Stimulated activated naive CD4-positive, alpha-beta T cell treated with Interleukin-2 at 50 U/mL for 16 hours (primary cell): ENCODE results near the gene MAP7D3.
"Not testable (repeated sequence)": the region's sequence is repeated elsewhere in the genome, so short reads cannot be mapped to it uniquely, and the experiment has no call there.

Experiments
- DNase-seq: peaks from one replicate; lab custom pipeline; 2025; lab: John Stamatoyannopoulos, UW

The MAP7D3 gene

GRCh38 chrX:136255541-136255940, 4.3 kb upstream of the MAP7D3 start:
- no peak for DNase-seq

DNA sequence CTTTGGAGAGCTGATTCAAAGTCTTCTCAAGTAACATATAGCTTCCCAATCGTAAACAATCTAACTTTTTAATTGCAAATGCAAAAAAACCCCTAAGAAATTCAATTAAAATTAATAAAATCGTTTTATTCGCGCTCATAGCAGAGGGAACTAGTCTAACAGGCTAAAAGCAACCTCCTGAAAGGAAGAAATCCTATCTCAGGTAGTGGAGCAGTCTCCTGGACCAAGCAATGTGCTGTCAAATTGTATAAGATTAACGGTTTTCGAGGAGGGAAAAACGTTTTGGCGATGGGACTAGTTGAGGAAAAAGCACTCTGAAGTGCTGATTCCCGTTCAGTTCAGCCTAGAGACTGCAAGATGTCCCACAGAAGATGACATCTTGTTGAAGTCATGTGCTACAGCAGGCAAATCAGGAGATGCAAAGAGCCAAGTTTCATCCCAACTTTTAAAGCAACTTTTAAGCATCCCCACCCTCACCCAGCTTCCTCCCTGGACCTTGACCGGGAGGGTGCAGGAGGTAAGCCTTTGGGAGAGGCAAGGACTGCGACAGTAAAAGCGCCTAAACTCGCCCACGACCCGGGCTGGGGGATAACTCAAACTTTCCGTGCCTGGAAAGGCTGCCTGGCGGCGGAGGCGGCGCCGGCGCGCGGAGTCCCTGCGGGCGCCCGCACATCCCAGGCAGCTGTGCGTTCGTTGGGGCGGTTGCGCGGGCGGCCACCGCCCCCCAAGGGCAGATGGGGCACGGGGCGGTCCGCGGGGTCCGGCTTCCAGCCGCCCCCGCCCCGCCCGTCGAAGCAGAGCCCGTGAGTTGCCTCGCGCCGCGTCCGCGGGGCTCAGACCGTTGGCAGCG, 784 bp downstream of the MAP7D3 start:
- peak; percentile 26 for DNase-seq

DNA sequence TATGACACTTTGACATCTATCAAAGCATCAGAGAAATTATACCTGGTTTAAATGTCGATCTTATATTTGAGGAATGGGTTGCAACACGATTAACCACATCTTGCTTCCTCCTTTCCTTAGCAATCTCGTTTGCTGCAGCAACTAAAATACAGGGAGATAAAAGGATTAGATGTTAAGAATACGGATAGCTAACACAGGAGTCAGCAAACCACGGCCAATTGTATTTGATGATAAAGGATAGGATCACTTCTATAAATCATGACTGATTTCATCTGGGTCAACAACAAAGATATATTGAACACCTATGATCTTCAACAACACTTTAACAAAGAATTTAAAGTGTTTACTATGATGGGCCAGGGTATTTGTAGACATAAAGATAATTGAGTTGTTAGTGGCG, 5.0 kb downstream of the MAP7D3 start:
- DNase-seq = no peak

GRCh38 chrX:136237849-136238248, 13.4 kb downstream of the MAP7D3 start:
- DNase-seq = not testable (repeated sequence)

GRCh38 chrX:136237074-136237473, 14.1 kb downstream of the MAP7D3 start:
- DNase-seq = no peak

GRCh38 chrX:136228839-136229207, 22.4 kb downstream of the MAP7D3 start:
- DNase-seq = no peak

GRCh38 chrX:136227948-136228838, 23.0 kb downstream of the MAP7D3 start:
- peak; percentile 0 for DNase-seq

DNA sequence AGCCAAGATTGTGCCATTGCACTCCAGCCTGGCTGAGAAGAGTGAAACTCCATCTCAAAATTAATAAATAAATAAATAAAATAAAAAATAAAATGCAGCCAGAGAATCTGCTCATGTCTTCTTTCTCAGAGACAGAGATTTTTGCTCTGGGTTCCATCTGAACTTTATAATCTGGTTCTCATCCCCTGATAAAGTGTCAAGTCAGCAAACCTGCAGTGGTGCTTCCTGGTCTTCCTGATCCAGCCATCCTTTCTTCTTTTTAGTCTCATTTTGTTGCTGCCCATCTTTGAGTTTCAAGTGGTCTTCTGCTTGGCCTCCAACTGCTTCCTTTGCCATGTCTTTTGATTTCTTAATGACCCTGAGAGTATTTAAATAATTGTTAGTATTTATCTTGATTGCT, 24.1 kb downstream of the MAP7D3 start:
- no peak for DNase-seq

GRCh38 chrX:136221851-136222513, 29.2 kb downstream of the MAP7D3 start:
- no peak for DNase-seq

DNA sequence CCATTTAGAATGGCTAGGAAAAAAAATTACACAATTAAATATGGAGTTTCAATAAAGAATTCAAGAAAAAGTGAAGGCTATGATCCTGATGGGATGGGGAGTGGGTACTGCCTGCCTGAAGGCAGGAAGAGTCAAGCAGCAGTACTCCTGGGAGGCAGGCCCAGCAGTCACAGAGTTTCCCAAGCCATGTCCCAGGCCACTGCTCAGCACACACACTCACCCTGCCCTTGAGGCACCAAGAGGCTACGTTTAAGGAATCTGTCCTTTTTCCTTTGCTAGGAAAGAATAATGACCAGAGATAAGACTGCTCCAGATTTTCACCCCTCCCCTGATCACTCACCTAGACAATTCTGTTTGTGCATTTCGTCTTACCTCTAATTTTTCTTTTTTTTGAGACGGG, 30.2 kb downstream of the MAP7D3 start:
- no peak for DNase-seq

- no peak for DNase-seq
Measured at GRCh38 chrX:136220540-136220939, 30.7 kb downstream of the MAP7D3 start.

GRCh38 chrX:136219893-136220292, 31.3 kb downstream of the MAP7D3 start:
- DNase-seq = no peak

GRCh38 chrX:136215559-136215958, 35.6 kb downstream of the MAP7D3 start:
- DNase-seq = no peak

DNA sequence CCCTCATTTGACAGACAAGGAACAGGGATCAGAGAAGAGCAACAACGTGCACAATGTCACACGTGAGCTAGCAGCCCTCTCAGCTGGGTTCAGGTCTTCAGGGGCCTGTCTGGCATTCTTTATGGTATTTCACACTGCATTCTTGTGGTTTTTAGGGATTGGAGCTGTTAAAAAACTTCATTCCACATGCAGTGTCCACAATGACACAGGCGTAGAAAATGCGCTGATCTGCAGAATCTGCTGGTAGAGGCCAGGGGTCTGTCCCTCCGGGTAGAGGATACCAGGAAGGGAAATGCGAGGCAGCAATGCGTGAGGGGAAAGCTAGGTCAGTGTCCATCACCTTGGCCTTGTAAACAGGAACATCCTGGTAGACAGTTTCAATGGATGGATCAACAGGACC, 36.6 kb downstream of the MAP7D3 start:
- DNase-seq = no peak

DNA sequence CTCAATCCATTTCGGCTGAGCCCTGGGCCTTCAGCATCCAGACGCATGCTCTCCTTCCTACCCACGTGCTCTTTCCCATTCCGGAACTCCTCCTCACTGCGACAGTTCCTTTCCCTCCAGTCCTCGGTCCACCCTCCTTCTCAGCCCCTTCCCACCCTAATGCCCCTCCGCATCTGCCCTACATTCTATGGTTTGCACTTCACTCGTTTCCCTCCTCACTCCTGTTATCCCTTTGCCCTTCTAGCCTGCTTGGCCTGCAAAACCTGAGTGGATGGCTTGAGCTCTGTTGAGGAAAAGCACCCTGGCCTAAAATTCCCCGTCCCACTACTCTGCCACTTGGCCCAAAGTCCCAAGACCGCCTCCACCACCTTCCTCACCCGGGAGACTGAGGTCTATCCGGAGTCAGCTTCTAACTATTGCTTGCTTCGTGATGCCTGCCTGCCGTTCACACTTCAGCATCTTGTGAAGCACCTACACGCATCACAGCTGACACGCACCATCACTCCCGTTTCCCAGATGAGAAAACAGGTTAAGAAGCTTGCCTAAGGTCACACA, 38.6 kb downstream of the MAP7D3 start:
- DNase-seq = no peak

DNA sequence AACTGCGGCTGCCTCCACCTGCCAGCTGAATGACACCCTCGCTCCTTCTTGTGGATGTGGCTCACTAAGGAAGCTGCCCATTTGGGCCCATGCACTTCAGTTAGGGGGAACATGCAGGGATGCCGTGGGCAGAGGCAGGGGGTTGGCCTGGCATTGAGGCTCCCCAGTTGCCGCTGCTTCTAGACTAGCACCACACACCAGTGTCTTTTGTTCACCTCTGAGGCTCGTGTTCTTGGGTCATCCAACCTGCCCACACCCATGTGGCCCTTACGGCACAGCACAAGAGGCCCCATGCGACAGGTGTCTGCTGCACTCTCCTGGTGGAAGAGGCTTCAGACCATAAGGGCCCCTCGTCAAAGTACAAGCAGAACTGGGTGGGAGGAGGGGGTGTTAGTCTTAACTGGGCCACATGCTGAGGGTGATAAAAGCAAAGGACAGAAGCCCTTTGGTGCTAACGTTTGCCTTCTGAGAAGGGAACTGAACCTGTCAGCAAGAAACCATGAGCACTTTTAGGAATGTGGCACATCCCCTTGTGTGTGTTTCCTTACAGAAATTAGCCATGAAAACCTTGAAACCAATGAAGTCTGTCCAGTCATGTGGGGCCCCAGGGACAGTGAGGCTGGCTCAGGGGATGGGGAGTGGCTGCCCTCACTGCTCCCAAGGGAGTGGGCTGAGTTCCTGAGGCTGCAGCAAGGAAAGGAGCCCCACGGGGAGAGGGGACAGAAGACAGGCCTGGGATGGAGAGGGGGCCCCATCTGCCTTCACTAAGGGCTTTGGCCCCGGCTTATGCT, 39.2 kb downstream of the MAP7D3 start:
- no peak for DNase-seq

- DNase-seq = no peak
Measured at GRCh38 chrX:136210806-136211205, 40.4 kb downstream of the MAP7D3 start.

DNA sequence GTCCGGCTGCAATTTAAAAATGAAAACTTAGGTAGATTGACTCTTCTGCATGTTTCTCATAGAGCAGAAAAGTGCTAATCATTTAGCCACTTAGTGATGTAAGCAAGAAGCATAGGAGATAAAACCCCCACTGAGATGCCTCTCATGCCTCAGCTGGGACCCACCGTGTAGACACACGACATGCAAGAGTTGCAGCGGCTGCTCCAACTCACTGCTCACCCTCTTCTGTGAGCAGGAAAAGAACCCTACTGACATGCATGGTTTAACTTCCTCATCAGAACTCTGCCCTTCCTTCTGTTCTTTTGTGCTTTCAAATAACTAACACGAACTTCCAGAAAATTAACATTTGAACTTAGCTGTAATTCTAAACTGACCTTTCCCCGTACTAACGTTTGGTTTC, 41.0 kb downstream of the MAP7D3 start:
- DNase-seq = no peak

DNA sequence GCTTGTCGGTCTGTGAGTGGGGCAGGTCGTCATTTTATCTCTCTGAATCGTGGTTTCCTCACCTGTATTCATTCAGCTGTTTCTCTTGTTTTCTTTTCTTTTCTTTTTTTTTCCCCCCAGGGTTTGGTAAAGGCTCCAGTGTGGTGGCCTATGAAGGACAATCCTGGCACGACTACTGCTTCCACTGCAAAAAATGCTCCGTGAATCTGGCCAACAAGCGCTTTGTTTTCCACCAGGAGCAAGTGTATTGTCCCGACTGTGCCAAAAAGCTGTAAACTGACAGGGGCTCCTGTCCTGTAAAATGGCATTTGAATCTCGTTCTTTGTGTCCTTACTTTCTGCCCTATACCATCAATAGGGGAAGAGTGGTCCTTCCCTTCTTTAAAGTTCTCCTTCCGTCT, 41.4 kb downstream of the MAP7D3 start:
- no peak for DNase-seq

DNA sequence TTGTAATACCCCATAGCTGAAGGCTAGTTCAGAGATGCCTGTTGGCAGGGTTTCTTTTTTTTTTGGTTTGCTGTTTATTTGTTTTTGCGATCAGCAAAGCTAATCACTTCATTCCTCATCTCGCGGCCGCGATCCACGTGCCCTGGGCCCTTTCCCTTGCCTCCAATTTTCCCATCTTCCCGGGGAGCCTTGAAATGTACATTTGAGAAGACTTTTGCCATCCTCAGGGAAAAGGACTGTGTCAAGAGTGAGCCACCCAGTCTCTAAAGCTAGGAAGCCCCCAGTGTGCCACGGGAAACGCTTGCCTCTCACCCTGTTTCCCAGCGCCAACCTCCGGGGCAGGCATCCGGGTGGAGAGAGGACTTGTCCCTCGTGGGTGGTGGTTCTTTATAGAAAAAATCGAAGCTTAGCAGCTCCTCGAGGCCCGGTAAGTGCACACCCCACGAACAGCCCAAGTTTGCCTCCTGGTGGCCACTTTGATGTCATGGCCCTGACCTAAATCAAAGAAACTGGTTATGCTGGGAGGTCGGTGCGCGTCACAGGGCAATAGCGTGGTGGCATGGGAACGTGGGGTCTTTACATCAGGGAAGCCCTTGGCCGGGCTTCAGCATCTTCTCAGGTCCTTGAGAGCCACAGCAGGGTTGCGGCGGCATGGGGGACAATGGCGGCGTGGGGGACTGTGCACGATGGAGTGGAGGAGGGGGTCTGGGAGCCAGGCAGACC, 42.0 kb downstream of the MAP7D3 start:
- DNase-seq = peak; percentile 23

DNA sequence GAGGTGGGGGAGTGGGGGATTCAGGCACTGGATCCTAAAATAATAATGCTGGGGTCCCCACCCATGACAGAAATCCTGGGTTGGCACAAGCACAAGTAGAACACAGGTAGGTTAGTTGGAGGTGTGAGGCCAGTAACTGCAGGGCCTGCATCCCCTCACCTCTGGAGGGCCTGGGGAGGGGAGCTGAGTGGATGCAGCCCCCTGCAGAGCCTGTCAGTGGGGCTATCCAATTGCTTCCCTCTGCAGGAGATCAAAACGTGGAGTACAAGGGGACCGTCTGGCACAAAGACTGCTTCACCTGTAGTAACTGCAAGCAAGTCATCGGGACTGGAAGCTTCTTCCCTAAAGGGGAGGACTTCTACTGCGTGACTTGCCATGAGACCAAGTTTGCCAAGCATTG, 43.7 kb downstream of the MAP7D3 start:
- no peak for DNase-seq
